Neuronal stem cell (in vitro differentiated cells): ENCODE results near the gene GAS2L3.

ENCODE experiments used
- DNase-seq: peaks from one replicate; pipeline ENCODE4 v3.0.0-alpha.2; 2013; ENCODE audit warnings: low spot score
- H2AFZ ChIP-seq: one replicate; pipeline ENCODE4 v1.6.1; 2013; ENCODE audit warnings: mild to moderate bottlenecking, low read length, inconsistent platforms
- H2AK5ac ChIP-seq: 2 replicates; pipeline ENCODE4 v1.6.1; 2013; ENCODE audit warnings: low read depth, mild to moderate bottlenecking, inconsistent platforms, low read length, moderate library complexity, mixed read lengths
- H2BK120ac ChIP-seq: 2 replicates; pipeline ENCODE4 v1.6.1; 2013; ENCODE audit warnings: low read depth, mild to moderate bottlenecking, inconsistent platforms, low read length, moderate library complexity, mixed read lengths
- H2BK12ac ChIP-seq: one replicate; pipeline ENCODE4 v1.6.1; 2013; ENCODE audit warnings: low read length, inconsistent platforms
- H2BK15ac ChIP-seq: 2 replicates; pipeline ENCODE4 v1.6.1; 2013; ENCODE audit warnings: mild to moderate bottlenecking, low read length, inconsistent platforms, mixed read lengths
- H2BK5ac ChIP-seq: one replicate; pipeline ENCODE4 v1.6.1; 2013; ENCODE audit warnings: inconsistent platforms, mild to moderate bottlenecking, low read length, moderate library complexity
- H3K14ac ChIP-seq: one replicate; pipeline ENCODE4 v1.6.1; 2013; ENCODE audit warnings: low read length, inconsistent platforms
- H3K18ac ChIP-seq: 2 replicates; pipeline ENCODE4 v1.6.1; 2013; ENCODE audit warnings: low read length, inconsistent platforms
- H3K23ac ChIP-seq: 2 replicates; pipeline ENCODE4 v1.6.1; 2013; ENCODE audit warnings: low read depth, mild to moderate bottlenecking, mixed read lengths, low read length, inconsistent platforms; ENCODE audit not compliant: poor library complexity
- H3K27ac ChIP-seq: replicated peaks from 3 replicates; pipeline ENCODE4 v1.5.1; 2013; ENCODE audit warnings: low read length, inconsistent platforms
- H3K27me3 ChIP-seq, 3 experiments: 2 replicates each; pipeline ENCODE4 v1.6.1; 2013; ENCODE audit warnings: low read length in 3 of 3, mild to moderate bottlenecking in 2 of 3, inconsistent platforms in 1 of 3, low read depth in 1 of 3, mixed read lengths in 1 of 3, moderate library complexity in 1 of 3; ENCODE audit not compliant: control insufficient read depth in 3 of 3, insufficient read depth in 3 of 3
- H3K36me3 ChIP-seq, 2 donors: replicated peaks in 1 of 2; 2 replicates each; pipeline ENCODE4 v1.6.1; 2013; ENCODE audit warnings: low read length in 2 of 2; ENCODE audit not compliant: control insufficient read depth in 2 of 2, insufficient read depth in 2 of 2
- H3K4ac ChIP-seq: 2 replicates; pipeline ENCODE4 v1.6.1; 2013; ENCODE audit warnings: inconsistent platforms, mild to moderate bottlenecking, low read length, moderate library complexity
- H3K4me1 ChIP-seq, 2 donors: 1 replicate in 1 of 2; 2 replicates in 1 of 2; pipeline ENCODE4 v1.6.1; 2013; ENCODE audit warnings: low read length in 2 of 2, low read depth in 1 of 2; ENCODE audit not compliant: control insufficient read depth in 2 of 2, insufficient read depth in 1 of 2
- H3K4me2 ChIP-seq: one replicate; pipeline ENCODE4 v1.6.1; 2013; ENCODE audit warnings: mild to moderate bottlenecking, low read length, inconsistent platforms; ENCODE audit not compliant: insufficient read depth, poor library complexity, severe bottlenecking
- H3K4me3 ChIP-seq, 2 donors: 2 replicates each; pipeline ENCODE4 v1.5.1; 2013; ENCODE audit warnings: low read length in 2 of 2, mild to moderate bottlenecking in 2 of 2, inconsistent platforms in 1 of 2, moderate library complexity in 1 of 2
- H3K79me1 ChIP-seq: one replicate; pipeline ENCODE4 v1.6.1; 2013; ENCODE audit warnings: low read depth, mild to moderate bottlenecking, inconsistent platforms, low read length, moderate library complexity
- H3K9ac ChIP-seq: one replicate; pipeline ENCODE4 v1.6.1; 2013; ENCODE audit warnings: mild to moderate bottlenecking, low read depth, low read length, inconsistent platforms; ENCODE audit not compliant: poor library complexity
- H3K9me3 ChIP-seq, 2 donors: replicated peaks in 1 of 2; 2 replicates each; pipeline versions ENCODE3 to v1.6.1; 2013; ENCODE audit warnings: low read length in 2 of 2, mild to moderate bottlenecking in 2 of 2, inconsistent platforms in 1 of 2, low read depth in 1 of 2, mixed read lengths in 1 of 2, moderate library complexity in 1 of 2; ENCODE audit not compliant: control insufficient read depth in 2 of 2, insufficient read depth in 1 of 2
- H4K8ac ChIP-seq: one replicate; pipeline ENCODE4 v1.6.1; 2013; ENCODE audit warnings: low read depth, mild to moderate bottlenecking, inconsistent platforms, low read length, moderate library complexity
- H4K91ac ChIP-seq: one replicate; pipeline ENCODE4 v1.6.1; 2013; ENCODE audit warnings: low read length, low read depth, mild to moderate bottlenecking, inconsistent platforms; ENCODE audit not compliant: poor library complexity
- WGBS, 2 donors: extraction: QIAGEN DNeasy Blood & Tissue Kit; methylation state at CpG; one replicate each; pipeline ENCODE4 v1.1.7; 2013; ENCODE audit warnings: missing lambda C conversion rate in 2 of 2, mixed read lengths in 1 of 2; ENCODE audit not compliant: insufficient read length in 2 of 2, insufficient replicate concordance in 1 of 2; ENCODE audit errors: extremely low coverage in 2 of 2; 5-methylcytosine and 5-hydroxymethylcytosine counted together

Gene GAS2L3

GRCh38 chr12:100646896-100647295 lies 73.4 kb downstream of the GAS2L3 start:
- H3K4me2 ChIP-seq: no peak overlapping the region
- no peak overlapping the region for H3K9ac ChIP-seq
- peaks cover 7 to 12% of the 10 kb centered on the region in 2 donors for H3K9me3 ChIP-seq
- no peak overlapping the region for H3K4ac ChIP-seq
- H2AFZ ChIP-seq: no peak overlapping the region
- no peak overlapping the region for H4K8ac ChIP-seq
- no peak overlapping the region for H3K4me3 ChIP-seq
- no peak overlapping the region for H2BK120ac ChIP-seq
- WGBS, 2 donors: no CpG with 5 or more reads among the region's 8 CpGs
- H4K91ac ChIP-seq: no peak overlapping the region
- no peak overlapping the region for H2AK5ac ChIP-seq
- no peak overlapping the region for H2BK5ac ChIP-seq
- peaks cover 0 to 7% of the 10 kb centered on the region in 2 donors for H3K4me1 ChIP-seq
- no peaks in the 10 kb centered on the region for H3K36me3 ChIP-seq
- H2BK15ac ChIP-seq: no peak overlapping the region
- H3K23ac ChIP-seq: no peak overlapping the region
- H3K79me1 ChIP-seq: no peaks in the 10 kb centered on the region
- no peak overlapping the region for H3K18ac ChIP-seq
- DNase-seq: no peak
- H3K14ac ChIP-seq: no peak overlapping the region
- no peak overlapping the region for H3K27ac ChIP-seq
- peaks cover 0 to 2% (median 0%) of the 10 kb centered on the region in 3 experiments for H3K27me3 ChIP-seq
- H2BK12ac ChIP-seq: no peak overlapping the region

GRCh38 chr12:100651108-100651507 lies 77.6 kb downstream of the GAS2L3 start:
- H3K27me3 ChIP-seq: peaks cover 0 to 2% (median 0%) of the 10 kb centered on the region in 3 experiments
- no peak overlapping the region for H2AK5ac ChIP-seq
- H2AFZ ChIP-seq: no peak overlapping the region
- no peak overlapping the region for H2BK15ac ChIP-seq
- no CpG with 5 or more reads among the region's 3 CpGs for WGBS, 2 donors
- H4K8ac ChIP-seq: no peak overlapping the region
- H2BK5ac ChIP-seq: no peak overlapping the region
- H3K27ac ChIP-seq: no peak overlapping the region
- DNase-seq: no peak
- no peak overlapping the region for H3K9ac ChIP-seq
- no peak overlapping the region for H3K18ac ChIP-seq
- H3K23ac ChIP-seq: no peak overlapping the region
- no peak overlapping the region for H2BK120ac ChIP-seq
- no peaks in the 10 kb centered on the region for H3K36me3 ChIP-seq
- H3K4me1 ChIP-seq: peaks cover 0 to 9% of the 10 kb centered on the region in 2 donors
- H3K79me1 ChIP-seq: no peaks in the 10 kb centered on the region
- H3K4ac ChIP-seq: no peak overlapping the region
- no peak overlapping the region for H4K91ac ChIP-seq
- no peak overlapping the region for H3K14ac ChIP-seq
- no peak overlapping the region for H3K4me3 ChIP-seq
- H3K9me3 ChIP-seq: peaks cover 0 to 4% of the 10 kb centered on the region in 2 donors
- H3K4me2 ChIP-seq: no peak overlapping the region
- no peak overlapping the region for H2BK12ac ChIP-seq

- H3K4me3 ChIP-seq: no peak overlapping the region
- peak overlapping the region; percentile 82 for H2BK15ac ChIP-seq
- no peaks in the 10 kb centered on the region for H3K79me1 ChIP-seq
- H3K36me3 ChIP-seq: no peaks in the 10 kb centered on the region
- H4K91ac ChIP-seq: no peak overlapping the region
- H3K18ac ChIP-seq: peak overlapping the region; percentile 74
- H3K4me2 ChIP-seq: no peak overlapping the region
- no peak overlapping the region for H2AK5ac ChIP-seq
- peak overlapping the region; percentile 34 for H2BK12ac ChIP-seq
- H3K4me1 ChIP-seq: peaks cover 0 to 11% of the 10 kb centered on the region in 2 donors
- H3K9ac ChIP-seq: no peak overlapping the region
- no peak overlapping the region for H3K27ac ChIP-seq
- no peak overlapping the region for H3K4ac ChIP-seq
- no peak overlapping the region for H2BK5ac ChIP-seq
- H2AFZ ChIP-seq: no peak overlapping the region
- peaks cover 0 to 2% (median 0%) of the 10 kb centered on the region in 3 experiments for H3K27me3 ChIP-seq
- WGBS, 2 donors: no CpG with 5 or more reads among the region's 4 CpGs
- DNase-seq: no peak
- no peak overlapping the region for H3K23ac ChIP-seq
- H3K9me3 ChIP-seq: peaks cover 0 to 4% of the 10 kb centered on the region in 2 donors
- H3K14ac ChIP-seq: peak overlapping the region; percentile 15
- no peak overlapping the region for H2BK120ac ChIP-seq
- no peak overlapping the region for H4K8ac ChIP-seq
Observed at GRCh38 chr12:100651694-100652093, 78.2 kb downstream of the GAS2L3 start.

GRCh38 chr12:100652488-100652887 lies 79.0 kb downstream of the GAS2L3 start:
- DNase-seq: no peak
- Histone ChIP-seq H3K9me3 (peaks cover 0 to 4% of the 10 kb centered on the region in 2 donors), H3K4ac (no peak overlapping the region), H2AFZ (no peak overlapping the region), H3K9ac (no peak overlapping the region), H3K14ac (no peak overlapping the region), H2BK5ac (no peak overlapping the region), H3K4me3 (no peak overlapping the region), H2BK15ac (no peak overlapping the region), H4K91ac (no peak overlapping the region), H3K4me1 (peaks cover 0 to 11% of the 10 kb centered on the region in 2 donors), H3K36me3 (no peaks in the 10 kb centered on the region), H3K4me2 (no peak overlapping the region), H3K23ac (no peak overlapping the region), H3K79me1 (no peaks in the 10 kb centered on the region), H3K27ac (no peak overlapping the region), H2BK120ac (no peak overlapping the region), H2AK5ac (no peak overlapping the region), H3K18ac (no peak overlapping the region), H4K8ac (no peak overlapping the region), H3K27me3 (peaks cover 0 to 2% (median 0%) of the 10 kb centered on the region in 3 experiments), H2BK12ac (no peak overlapping the region)
- no CpG with 5 or more reads among the region's 3 CpGs for WGBS, 2 donors
